Vagina (tissue), 2 donors: ENCODE results near the gene DHRSX. TPM values are rescaled to one million over a fixed set of nuclear protein-coding genes. Genes with fewer than 3 reads are reported as not detected.
"Not testable (repeated sequence)": the region's sequence is repeated elsewhere in the genome, so short reads cannot be mapped to it uniquely, and the experiment has no call there.

Source experiments
- DNase-seq, 2 donors: peaks; one replicate each; pipeline ENCODE4 v3.0.0-alpha.2; 2017; ENCODE audit errors: extremely low spot score in 2 of 2
- H3K27ac ChIP-seq: fragments of 200-600 bp; sonication (generic); one replicate; pipeline ENCODE4 v1.5.1; 2019
- H3K27me3 ChIP-seq: fragments of 200-600 bp; sonication (generic); one replicate; pipeline ENCODE4 v1.5.1; 2019
- H3K36me3 ChIP-seq, 2 donors: fragments of 200-600 bp; sonication (generic); one replicate each; pipeline ENCODE4 v1.5.1; 2017 to 2019
- H3K4me1 ChIP-seq: fragments of 200-600 bp; sonication (generic); one replicate; pipeline ENCODE4 v1.5.1; 2019
- H3K4me3 ChIP-seq, 2 donors: fragments of 200-600 bp; sonication (generic); 1 replicate in 1 of 2; 2 replicates in 1 of 2; pipeline ENCODE4 v1.5.1; 2016 to 2019
- H3K9me3 ChIP-seq: fragments of 200-600 bp; sonication (generic); one replicate; pipeline ENCODE4 v1.5.1; 2019
- POLR2A ChIP-seq, 2 donors: fragments of 450-650 bp; IDR thresholded peaks; one replicate each; pipeline ENCODE4 v1.6.1; 2017; ENCODE audit warnings: antibody characterized with exemption in 2 of 2, mild to moderate bottlenecking in 2 of 2, moderate library complexity in 2 of 2
- POLR2AphosphoS5 ChIP-seq, 2 donors: sonication (generic); formaldehyde crosslinking; IDR thresholded peaks; one replicate each; pipeline ENCODE4 v1.9.0; 2017; ENCODE audit warnings: antibody characterized with exemption in 2 of 2, mild to moderate bottlenecking in 2 of 2, low read depth in 1 of 2; ENCODE audit not compliant: insufficient read depth in 1 of 2
- intact Hi-C: fragments of 100-400 bp; cut with DNase I; formaldehyde crosslinking; loops from one replicate; pipeline ENCODE4 v1.15.1; 2023
- total RNA-seq: library from RNA; depleted of rRNA; stranded (reverse); fragments of >200 nt; gene quantifications from one replicate; pipeline ENCODE4 v1.2.3, GENCODE V29; 2016
- TF ChIP-seq, protein P1 (sequence below), 3 experiments: fragments of 450-650 bp in 2 of 3; fragments of 200-600 bp in 1 of 3; sonication (generic) in 1 of 3; IDR thresholded peaks; one replicate each; pipeline ENCODE4 v1.5.1; 2017 to 2019; ENCODE audit warnings: antibody characterized with exemption in 3 of 3, mild to moderate bottlenecking in 2 of 3, moderate library complexity in 2 of 3

The DHRSX gene
- total RNA-seq, 1 donor from 2014 or later, result 26.0 TPM

DNA sequence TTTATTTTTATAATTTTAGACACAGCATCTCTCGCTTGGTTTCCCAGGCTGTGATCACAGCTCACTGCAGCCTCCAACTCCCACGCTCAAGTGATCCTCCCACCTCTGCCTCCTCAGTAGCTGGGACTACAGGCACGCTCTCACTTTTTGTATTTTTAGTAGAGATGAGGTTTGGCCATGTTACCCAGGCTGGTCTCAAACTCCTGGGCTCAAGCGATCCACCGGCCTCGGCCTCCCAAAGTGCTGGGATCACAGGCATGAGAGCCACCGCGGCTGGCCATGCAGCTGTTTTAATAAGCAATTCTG, 39.1 kb downstream of the DHRSX start:
- TF ChIP-seq POLR2AphosphoS5 (IDR thresholded peaks at IDR 0.05; ENCODE audit: insufficient read depth in 1 of 2, low read depth in 1 of 2) (no peak), POLR2A (IDR thresholded peaks at IDR 0.05) (no peak)
- TF ChIP-seq, protein P1, sequence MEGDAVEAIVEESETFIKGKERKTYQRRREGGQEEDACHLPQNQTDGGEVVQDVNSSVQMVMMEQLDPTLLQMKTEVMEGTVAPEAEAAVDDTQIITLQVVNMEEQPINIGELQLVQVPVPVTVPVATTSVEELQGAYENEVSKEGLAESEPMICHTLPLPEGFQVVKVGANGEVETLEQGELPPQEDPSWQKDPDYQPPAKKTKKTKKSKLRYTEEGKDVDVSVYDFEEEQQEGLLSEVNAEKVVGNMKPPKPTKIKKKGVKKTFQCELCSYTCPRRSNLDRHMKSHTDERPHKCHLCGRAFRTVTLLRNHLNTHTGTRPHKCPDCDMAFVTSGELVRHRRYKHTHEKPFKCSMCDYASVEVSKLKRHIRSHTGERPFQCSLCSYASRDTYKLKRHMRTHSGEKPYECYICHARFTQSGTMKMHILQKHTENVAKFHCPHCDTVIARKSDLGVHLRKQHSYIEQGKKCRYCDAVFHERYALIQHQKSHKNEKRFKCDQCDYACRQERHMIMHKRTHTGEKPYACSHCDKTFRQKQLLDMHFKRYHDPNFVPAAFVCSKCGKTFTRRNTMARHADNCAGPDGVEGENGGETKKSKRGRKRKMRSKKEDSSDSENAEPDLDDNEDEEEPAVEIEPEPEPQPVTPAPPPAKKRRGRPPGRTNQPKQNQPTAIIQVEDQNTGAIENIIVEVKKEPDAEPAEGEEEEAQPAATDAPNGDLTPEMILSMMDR (IDR thresholded peaks at IDR 0.05), result no peak
- no peak overlapping the region for H3K4me3 ChIP-seq
- DNase-seq, result no peak
- intact Hi-C loops, result no loop called here
- no peaks in the 10 kb centered on the region for H3K27me3 ChIP-seq
- no peaks in the 10 kb centered on the region for H3K4me1 ChIP-seq
- no peak overlapping the region for H3K27ac ChIP-seq
- no peaks in the 10 kb centered on the region for H3K9me3 ChIP-seq
- no peaks in the 10 kb centered on the region for H3K36me3 ChIP-seq

- H3K4me3 ChIP-seq, H3K36me3 ChIP-seq, H3K9me3 ChIP-seq, H3K27ac ChIP-seq, intact Hi-C loops, H3K4me1 ChIP-seq, H3K27me3 ChIP-seq, DNase-seq: not testable (repeated sequence)
These were observed 39.7 kb downstream of the DHRSX start for GRCh38 chrX:2460821-2461710.

DNA sequence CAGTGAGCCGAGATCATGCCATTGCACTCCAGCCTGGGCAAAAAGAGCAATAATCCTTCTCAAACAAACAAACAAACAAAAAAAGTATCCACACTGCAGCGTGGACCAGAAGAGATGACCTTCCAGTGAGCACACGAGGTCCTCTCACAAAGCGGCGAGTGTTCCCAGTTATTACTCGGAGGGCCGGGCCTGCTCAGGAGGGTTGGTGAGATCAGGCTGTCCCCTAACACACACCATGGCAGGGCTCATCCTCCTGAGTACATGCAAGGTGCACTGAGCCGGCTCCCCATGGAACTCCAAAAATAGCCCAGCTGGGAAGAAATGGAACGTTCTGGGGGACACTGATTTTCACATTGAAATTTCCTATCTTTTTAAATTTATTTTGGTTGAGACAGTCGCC, 40.7 kb downstream of the DHRSX start:
- H3K36me3 ChIP-seq, H3K27me3 ChIP-seq, DNase-seq, H3K27ac ChIP-seq, intact Hi-C loops, H3K4me3 ChIP-seq, H3K4me1 ChIP-seq, H3K9me3 ChIP-seq: not testable (repeated sequence)

DNA sequence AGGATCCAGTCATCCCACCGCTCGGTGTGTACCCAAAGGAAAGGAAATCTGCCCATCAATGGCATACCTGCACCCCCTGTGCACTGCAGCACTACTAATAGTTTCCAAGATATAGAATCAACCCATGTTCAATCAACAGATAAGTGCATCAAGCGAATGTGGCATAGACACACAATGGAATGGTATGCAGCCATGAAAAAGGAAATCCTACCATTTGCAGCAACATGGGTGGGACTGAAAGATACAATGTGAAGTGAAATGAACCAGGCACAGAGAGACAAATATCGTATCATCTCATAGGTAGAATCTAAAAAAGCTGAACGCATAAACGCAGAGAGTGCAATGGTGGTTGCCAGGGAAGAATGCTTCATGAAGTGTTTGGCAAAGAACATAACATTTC, 42.5 kb downstream of the DHRSX start:
- no peak overlapping the region for H3K4me3 ChIP-seq
- DNase-seq, result no peak
- H3K4me1 ChIP-seq, result no peaks in the 10 kb centered on the region
- H3K27ac ChIP-seq, result no peak overlapping the region
- intact Hi-C loops, result no loop called here
- no peaks in the 10 kb centered on the region for H3K27me3 ChIP-seq
- H3K9me3 ChIP-seq, result no peaks in the 10 kb centered on the region
- no peaks in the 10 kb centered on the region for H3K36me3 ChIP-seq
- no peak for TF ChIP-seq POLR2AphosphoS5 (IDR thresholded peaks at IDR 0.05; ENCODE audit: insufficient read depth in 1 of 2, low read depth in 1 of 2)
- TF ChIP-seq, protein P1 (IDR thresholded peaks at IDR 0.05), result no peak
- TF ChIP-seq POLR2A (IDR thresholded peaks at IDR 0.05), result no peak

- H3K9me3 ChIP-seq, result no peaks in the 10 kb centered on the region
- H3K36me3 ChIP-seq, result no peaks in the 10 kb centered on the region
- no peaks in the 10 kb centered on the region for H3K27me3 ChIP-seq
- no peak overlapping the region for H3K4me3 ChIP-seq
- intact Hi-C loops, result no loop called here
- H3K4me1 ChIP-seq, result no peaks in the 10 kb centered on the region
- TF ChIP-seq, protein P1 (IDR thresholded peaks at IDR 0.05), result no peak
- TF ChIP-seq POLR2A (IDR thresholded peaks at IDR 0.05), result no peak
- TF ChIP-seq POLR2AphosphoS5 (IDR thresholded peaks at IDR 0.05; ENCODE audit: insufficient read depth in 1 of 2, low read depth in 1 of 2), result no peak
- H3K27ac ChIP-seq, result no peak overlapping the region
- DNase-seq, result no peak
These were observed 43.3 kb downstream of the DHRSX start for GRCh38 chrX:2457289-2458133.

GRCh38 chrX:2456091-2456490, 44.7 kb downstream of the DHRSX start:
- DNase-seq, result not testable (repeated sequence)

GRCh38 chrX:2454620-2455019, 46.2 kb downstream of the DHRSX start:
- H3K9me3 ChIP-seq, intact Hi-C loops, DNase-seq, H3K4me1 ChIP-seq, H3K36me3 ChIP-seq, H3K27ac ChIP-seq, H3K4me3 ChIP-seq, H3K27me3 ChIP-seq: not testable (repeated sequence)

More at GRCh38 chrX:2456091-2456490, 44.7 kb downstream of the DHRSX start:
- H3K27ac ChIP-seq, H3K4me3 ChIP-seq, H3K36me3 ChIP-seq, H3K27me3 ChIP-seq, intact Hi-C loops, H3K4me1 ChIP-seq, H3K9me3 ChIP-seq: not testable (repeated sequence)
